Measurements from ENCODE around the gene ATXN7.

The ATXN7 gene

DNA sequence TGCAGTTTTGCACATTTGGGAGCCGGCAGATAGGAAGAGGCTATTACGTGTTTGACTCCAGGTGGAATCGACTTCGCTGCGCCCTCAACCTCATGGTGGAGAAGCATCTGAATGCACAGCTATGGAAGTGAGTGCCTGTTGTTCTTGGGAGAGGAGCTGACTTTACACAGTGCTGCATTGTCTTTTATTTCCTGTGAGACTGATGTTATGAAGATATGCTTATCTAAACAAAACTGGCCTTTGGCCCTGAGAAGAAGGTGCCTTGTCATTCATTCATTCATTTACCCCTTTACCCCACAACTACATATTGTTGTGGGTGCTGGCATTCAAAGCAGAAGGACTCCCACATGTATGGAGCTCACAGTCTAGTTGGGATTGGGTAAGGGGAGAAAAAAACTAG is 127.1 kb downstream of the ATXN7 start:
- no peak for DNase-seq (ENCODE audit: low read depth)

DNA sequence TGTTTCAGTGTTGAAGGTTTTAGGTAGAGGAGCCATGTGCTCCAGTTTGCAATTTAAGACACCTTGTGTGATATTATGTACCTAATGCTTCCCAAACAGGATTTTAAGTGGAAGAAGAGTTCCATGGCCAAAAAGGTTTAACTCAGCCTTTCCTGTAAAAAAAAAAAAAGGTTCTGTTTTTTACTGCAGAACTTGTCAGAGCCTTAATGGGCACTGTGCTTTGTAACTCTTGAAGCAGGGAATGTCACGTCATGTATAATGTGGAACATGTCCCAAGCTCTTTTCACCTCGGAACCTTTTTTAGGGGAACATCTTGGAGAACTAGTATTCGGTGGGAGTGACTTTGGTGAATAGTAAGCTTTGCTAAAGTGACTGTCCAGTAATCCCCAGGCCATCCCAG is 128.0 kb downstream of the ATXN7 start:
- DNase-seq (ENCODE audit: low read depth): no peak

DNA sequence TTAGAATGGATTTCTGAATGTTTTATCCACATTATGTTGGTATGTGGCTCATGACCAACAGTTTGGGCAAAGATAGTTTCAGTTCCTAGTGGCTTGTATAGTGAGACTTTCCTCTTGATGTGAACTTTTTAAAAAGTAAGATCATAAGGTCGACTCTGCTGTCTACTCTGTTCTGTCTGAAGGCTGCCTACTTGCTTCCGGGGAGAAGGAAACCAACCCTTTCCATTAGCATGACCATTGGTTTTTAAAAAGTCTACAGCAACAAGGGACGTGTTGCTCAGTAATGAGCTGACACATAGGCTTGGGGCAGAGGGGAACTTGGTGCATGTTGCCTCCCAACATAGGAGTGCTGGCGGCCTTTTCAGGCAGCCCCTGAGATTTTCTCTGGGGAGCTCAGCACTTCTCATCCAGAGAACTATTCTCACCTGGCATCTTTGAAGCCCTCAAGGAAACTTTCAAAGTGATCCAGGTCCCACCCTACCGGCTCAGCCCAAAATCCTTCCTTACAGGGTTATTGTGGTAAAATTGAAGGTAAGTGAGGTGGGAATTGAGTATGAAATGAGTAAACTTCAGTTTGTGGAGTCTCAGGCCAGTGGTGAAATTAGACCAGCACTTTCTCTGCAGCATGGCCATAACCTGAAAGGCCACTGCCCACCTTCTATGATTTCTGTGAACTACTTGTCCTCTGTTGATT is 129.0 kb downstream of the ATXN7 start:
- no peak for DNase-seq (ENCODE audit: low read depth)

DNA sequence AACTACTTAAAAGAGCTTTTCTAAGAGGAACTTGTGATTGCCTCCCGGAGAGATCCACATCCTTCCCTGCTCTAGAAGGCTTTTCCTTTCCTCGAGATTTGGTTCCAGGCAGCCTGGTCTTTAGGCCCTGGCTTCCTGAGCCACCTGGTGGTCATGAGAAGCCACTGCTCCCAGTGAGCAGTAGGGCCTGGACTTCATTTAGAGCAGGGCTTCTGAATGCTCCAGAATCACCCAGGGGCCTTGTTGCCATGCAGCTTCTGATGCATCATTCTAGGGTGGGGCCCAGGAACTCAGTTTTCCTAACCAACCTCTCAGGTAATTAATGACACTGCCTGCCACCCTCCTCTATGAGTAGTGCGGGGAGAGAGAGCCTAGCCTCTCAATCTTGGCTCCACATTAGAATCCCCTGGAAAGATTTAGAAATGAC is 130.0 kb downstream of the ATXN7 start:
- DNase-seq (ENCODE audit: low read depth): peak; percentile 74

DNA sequence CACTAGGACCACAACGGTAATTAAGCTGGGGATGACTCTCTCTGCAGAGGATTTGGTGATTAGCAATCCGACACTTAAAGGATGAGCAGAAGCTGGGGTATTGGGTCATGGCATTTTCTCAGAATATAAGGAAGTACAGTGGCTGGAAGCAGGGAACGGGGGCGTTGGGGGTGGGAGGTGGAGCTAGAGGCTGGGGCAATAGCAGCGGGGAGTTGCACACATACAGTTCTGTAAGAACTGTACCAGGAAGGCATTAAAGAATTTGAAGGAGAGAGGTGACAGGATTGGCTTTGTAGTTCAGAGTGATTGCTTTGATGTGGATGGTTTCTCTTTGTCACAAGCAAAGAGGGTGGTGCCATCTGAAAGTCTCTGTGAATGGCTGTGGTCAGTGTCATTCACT is 131.4 kb downstream of the ATXN7 start:
- no peak for DNase-seq (ENCODE audit: low read depth)

DNA sequence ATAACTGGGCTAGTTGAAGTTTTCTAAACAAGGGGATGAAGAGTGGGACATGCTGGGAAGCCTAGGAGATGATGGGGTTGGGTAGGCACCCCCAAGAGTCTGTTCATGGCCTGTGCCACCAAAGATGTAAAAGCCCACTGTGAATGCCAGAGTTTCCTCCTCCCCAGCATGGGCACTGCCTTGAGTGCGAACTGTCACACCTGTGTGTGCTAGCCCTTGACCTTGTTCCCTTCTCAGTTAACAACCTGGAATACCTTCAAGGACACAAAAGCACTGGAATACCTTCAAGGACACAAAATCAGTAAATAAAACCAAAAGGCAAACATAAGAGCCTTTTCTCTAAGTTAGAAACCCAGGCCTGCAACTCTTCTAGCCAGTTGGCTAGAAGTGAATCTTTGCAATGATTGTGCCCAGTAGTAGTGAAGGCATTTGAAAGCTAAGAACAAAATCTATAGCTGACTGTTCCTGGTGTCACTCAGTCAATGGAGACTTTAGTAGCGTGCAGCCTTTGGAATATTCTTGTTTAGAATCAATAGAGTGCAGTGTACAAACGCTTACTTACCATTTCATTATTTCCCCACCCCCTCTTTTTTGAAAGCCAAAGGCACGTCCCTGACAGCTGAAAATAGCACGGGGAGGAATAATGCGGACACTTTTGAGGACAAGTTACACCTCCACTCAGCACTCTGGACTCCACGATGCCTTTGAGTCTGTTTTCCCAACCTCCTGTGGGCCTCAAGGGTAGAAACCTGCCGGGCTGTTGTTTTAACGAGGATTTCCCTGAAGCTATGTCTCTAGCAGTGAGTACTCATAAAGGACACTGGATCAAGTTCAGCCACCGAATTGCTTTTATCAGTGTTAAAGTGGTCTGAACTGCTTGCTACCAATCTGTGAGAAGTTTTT is 135.4 kb downstream of the ATXN7 start:
- no peak for DNase-seq (ENCODE audit: low read depth)

DNA sequence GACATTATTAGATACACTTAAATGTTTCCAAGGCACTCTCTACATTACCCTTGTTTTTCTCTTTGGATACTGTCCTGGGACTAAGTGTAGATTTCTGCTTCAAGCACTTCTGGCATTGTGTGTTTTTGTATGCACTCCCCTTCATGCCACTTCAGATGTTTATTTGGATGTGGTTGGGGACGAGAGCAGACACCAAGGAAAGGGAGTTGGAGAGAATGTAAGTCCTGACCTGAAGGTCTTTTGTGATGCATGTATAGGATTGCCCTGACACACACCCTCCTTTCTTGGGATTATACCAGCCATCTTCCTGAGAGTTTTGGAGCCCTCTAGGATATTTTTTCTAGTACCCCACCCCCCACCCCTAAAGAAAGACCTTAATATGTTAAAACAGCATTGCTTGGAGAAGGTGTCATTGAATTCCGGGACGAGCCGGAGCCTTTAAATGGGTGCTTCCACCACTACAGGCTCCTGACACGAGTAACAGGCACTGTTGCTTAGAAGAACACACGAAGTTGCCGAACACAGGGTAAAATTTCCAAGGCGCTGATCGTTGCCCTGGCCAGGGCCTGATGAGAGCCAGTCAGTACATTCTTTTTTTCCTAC is 136.9 kb downstream of the ATXN7 start:
- no peak for DNase-seq (ENCODE audit: low read depth)

DNA sequence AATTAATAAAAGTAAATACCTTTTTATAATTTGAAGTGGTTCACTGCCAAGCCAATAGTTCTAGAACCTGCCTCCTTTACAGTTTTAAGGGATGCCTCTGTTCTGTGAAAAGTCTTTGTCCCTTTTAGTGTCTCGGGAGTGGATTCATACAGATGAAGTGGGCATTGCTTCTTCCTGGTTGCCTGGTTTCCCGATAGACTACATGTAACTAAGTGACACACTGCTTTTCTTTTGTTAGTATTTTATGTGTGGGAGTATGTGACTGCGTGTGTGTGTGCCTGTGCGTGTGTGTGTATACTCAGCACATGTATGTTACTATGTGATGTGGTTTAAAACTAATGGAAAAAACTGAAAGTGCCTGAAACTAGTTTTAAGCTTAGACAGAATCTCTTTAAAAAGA is 138.6 kb downstream of the ATXN7 start:
- DNase-seq (ENCODE audit: low read depth): no peak

DNA sequence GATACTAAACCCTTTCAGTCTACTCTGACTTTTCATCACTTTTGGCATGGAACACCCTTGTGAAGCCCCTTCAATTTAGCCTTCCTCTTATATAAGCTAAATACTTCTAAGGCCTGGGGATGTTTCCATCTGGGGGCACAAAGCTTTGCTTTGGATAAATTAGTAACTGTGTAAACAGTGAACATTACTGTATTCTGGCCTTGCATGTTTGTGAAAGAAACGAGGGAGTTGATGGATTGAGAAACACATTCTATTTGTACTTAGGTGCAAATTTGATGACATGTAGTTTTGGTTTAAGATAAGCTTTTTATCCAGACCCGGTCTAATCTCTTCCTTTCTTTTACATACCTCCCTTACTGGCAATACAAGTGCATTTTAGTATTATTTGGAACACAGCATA is 139.9 kb downstream of the ATXN7 start:
- DNase-seq (ENCODE audit: low read depth): peak; percentile 12

DNA sequence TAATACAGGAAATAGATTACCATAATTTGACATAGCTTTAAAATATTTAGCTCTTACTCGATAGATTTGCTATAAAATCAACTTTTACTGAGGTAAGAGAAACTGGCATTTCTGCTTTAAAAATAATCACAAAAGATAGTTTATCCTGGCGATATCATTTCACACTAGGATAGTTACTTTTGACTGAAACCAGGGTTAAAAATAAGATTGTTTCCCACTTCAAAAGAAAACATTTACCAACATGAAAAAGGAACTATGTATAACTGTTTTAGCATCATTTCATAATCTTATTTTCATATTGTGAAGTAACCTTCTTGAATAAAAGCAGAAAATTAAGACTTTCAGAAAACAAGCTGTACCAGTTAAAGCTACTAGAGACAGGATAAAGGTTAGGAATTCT is 144.3 kb downstream of the ATXN7 start:
- DNase-seq (ENCODE audit: low read depth): no peak

DNA sequence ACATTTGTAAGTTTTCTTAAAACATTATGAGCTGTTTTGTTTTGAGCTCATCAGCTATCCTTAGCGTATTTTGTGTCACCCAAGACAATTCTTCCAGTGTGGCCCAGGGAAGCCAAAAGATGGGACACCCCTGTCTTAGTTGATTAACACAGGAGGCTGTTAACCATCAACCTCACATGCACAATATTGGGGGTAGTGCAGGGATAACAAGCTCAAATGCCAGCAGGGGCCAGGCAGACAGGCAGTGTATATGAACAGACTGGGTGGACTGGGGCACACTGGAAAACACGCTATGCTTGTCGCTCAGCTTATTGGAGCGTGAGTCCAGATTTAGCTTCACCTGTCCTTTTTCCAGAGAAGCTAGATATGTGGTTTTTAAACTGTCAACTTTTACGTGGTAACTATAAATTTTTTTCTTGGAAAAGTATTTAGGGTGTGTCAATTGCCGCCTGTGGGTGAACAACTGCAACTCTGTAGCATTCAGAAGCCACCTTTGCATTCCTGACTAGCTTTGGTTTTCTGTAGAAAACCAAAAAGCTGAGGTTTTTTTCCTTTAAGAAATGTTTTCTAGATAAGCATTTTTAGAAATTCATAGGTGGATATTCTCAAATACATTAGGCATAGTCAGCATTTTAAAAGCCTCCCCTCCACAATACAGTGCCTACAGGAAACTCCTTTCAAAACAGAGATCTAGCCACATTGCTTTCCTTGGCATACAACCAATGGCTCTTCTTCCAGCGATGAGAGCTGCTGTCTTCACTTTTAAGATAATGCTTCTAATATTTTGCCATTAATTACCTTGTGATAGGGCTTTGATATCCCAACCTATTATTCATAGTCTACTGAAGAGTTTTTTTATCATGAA is 145.1 kb downstream of the ATXN7 start:
- DNase-seq (ENCODE audit: low read depth): no peak

DNA sequence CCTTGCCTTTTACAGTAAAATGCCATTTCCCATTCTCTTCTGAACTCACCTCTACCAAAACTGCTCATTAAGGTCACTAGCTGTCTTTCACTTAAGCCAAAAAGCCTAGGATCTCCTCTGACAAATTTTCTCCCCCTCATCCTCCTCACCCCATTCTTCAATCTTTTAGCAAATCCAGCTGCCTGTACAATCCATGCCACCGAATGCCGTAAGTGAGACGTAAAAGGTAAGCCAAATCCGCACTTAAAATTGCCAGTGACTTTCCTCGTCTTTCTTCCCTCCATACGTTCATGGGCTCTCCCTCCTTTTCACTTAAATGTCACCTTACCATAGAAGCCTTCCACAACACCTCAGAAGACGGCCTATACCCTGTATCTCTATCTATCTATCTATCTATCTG is 145.9 kb downstream of the ATXN7 start:
- no peak for DNase-seq (ENCODE audit: low read depth)

DNA sequence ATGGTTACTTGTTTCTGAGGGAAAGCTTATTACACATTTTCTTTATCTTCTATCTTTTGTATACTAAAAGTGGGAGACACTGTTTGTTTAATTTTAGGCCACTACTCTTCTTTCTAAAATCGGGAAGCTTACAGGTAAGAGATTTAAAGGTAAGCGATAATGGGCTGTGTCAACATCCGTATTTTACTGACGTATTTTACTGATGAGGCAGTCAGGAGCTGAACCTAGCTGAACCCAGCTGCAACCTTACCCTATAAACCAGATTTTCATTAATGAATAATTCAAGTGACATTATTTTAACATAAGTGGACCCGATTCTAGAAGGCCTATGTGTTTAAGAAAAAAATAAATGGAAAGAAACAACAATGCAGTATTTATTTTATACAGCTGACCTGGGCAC is 146.5 kb downstream of the ATXN7 start:
- no peak for DNase-seq (ENCODE audit: low read depth)

DNA sequence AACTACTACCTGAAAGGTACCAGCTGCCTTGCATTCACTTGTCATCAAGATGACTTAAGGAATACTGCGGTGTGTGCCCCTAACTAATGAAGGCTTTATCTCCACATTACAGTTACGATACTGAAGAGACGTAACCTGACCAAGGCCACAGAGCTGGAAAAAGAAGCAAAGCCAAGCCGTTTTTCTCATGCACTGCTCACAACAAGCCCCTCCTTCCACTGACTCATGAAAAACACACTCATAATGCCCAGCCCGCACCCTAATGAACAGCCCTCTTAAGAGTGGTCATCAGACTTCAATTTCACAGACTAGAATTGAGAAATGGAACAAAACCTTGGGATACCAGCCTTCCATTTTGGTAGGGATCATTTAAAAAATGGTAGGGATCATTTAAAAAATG is 148.0 kb downstream of the ATXN7 start:
- peak; percentile 95 for DNase-seq (ENCODE audit: low read depth)

DNA sequence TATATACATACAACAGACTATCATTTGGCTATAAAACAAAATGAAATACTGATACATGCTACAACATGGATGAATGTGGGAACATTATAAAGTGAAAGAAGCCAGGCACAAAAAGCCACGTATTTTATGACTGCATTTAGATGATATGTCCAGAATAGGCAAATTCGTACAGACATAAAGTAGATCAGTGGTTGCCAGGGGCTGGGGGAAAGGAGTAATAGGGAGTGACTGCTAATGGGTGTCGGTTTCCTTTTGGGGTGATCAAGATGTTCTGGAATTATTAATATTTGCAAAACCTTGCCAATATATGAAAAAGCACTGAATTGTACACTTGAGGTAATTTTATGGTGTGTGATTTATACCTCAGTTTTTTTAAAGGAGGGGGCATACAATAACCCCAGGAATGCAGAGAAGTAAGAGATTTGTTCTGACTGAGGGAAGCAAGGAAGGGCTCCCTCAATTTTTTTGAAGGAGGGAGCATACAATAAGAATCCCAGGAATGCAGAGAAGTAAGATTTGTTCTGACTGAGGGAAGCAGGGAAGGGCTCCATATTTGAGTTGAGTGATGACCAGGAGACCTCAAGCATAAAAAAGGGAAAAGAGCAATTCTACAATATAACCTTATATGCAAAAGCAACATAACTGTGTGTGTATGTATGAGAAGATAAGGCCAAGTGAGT is 153.4 kb downstream of the ATXN7 start:
- DNase-seq (ENCODE audit: low read depth): no peak

DNA sequence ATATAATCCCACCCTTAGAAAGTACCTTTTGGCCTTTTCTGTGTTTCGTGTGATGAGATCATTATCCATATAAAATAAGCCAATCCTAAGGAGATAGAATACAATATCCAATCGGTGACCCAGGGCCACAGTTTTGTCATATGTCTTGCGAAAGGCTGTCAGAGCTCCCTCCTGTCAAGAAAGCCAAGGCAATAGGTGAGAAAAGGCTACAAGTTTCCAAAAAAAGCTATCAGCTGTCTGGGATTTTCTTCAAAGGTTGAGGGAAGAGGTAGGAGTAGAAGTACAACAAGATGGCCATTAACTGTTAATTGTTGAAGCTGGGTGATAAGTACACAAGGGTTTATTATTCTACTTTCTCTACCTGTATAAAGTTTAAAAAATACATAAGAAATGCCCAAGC is 155.6 kb downstream of the ATXN7 start:
- DNase-seq (ENCODE audit: low read depth): no peak

DNA sequence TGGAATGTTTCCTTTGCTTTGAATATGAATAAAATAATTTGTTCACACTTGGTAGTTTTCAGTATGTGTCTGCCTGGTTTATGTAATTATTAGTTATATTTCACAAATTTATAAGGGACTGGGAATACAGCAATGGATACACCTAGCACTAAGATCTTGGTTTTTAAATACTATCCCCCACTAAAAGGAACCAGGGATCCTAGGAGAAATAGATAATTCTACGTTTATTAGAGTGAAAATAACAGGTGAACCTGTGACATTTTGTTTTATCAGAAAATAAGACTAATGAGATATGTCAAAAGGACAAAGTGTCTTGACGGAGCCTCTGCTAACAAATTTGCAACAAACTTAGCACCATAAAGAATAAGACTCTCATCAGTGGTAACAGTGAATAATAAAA is 156.2 kb downstream of the ATXN7 start:
- DNase-seq (ENCODE audit: low read depth): no peak

DNA sequence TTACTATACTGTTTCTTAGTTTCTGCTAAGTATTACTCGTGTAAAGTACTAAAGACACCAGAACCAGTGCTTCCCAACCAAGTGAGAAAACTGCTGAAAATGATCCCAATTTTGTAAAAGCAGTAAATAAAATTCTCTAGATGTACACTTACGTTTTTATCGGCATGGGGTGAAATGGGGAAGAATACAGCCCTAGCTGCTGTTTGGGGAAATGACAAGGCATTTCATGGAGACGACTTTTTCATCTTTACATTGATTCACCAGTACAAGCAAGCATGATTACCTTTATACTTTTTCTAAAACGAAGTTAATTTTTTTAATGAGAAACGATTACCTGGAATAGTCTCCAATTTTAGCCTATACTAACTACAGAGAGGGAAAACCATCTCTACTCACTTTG is 158.3 kb downstream of the ATXN7 start:
- no peak for DNase-seq (ENCODE audit: low read depth)

DNA sequence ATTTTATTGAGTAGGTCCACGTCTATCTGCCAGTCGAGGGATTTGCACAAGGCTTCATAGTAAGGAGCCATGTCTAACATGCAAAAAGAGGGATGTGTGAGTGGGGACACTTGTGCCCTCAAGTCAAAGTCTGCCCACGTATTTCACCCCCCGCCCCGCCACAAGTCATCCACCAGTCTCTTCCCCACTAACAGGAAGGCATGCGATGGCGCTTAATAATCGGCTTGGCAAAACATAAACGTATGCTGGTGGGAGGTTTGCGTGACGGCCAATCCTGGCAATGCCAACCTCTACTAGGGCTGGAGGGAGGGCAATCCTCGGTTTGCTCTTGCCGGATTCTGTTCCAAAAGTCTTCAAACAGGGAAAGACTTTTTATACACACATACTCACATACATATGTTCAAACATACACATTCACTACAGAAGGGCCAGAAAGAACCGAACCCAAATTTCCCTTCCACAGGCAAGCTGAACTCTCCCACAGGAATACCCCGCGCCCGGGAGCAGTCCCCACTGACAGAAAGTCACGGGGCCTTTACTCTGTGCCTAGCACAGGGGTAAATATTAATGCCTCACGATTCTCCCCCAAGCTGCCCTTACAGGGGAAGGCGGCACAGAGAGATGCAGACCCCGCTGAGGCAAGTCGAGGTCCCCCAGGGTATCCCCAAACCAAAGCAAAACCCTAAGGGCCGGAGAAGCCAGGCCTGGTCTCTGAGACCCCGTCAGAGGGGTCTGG is 159.0 kb downstream of the ATXN7 start:
- peak; percentile 16 for DNase-seq (ENCODE audit: low read depth)

DNA sequence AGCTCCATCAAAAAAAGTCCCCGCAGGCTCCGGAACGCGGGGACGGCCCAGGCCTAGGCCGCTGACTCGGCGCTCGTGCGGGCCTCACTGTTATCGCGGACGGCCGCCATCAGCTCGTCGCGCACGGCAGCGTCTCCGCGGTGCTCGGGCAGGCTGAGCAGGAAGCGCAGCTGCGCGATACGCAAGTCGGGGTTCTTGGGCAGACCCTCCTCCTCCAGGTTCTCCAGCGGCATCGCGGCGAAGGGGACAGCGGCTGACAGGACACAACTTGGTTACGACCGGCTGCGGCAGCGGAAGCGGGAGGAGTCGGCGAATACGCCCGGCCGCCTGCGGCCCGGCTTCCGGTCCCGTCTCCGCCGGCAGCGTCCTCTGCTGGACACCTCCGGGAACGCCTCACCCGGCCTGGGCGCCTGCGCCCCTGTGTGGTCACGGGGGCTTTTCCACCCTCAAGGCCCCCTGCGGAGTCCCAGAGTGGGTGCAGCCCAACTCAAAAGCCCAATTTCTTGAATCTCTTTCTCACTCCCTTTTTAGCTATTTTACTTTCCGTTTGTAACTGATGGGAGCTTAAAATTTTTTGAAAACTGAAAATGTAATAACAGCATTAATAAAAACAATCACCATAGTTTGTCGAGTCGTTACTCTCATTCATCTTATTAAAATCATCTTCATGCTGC is 159.7 kb downstream of the ATXN7 start, which contains the start of gene PSMD6:
TSS of gene PSMD6 (minus strand) at position 308 of the 674 bp plus-strand sequence. CDS start at position 233, 75 bp downstream.
- DNase-seq (ENCODE audit: low read depth): peak; percentile 66

Measured in amniotic epithelial cell (primary cell).